Right atrium auricular region (tissue), 2 donors: ENCODE data around the gene CNTNAP2. TPM values are rescaled to one million over a fixed set of nuclear protein-coding genes. Genes with fewer than 3 reads are reported as not detected.

Source experiments
- DNase-seq: peaks from one replicate; pipeline ENCODE4 v3.0.0-alpha.2; 2019; ENCODE audit warnings: low spot score
- H3K27ac ChIP-seq, 2 donors: fragments of 200-600 bp; sonication (generic); 1 replicate in 1 of 2; 2 replicates in 1 of 2; pipeline ENCODE4 v1.5.1; 2016 to 2019
- H3K27me3 ChIP-seq, 2 donors: fragments of 200-600 bp; sonication (generic); one replicate each; pipeline versions ENCODE4 v1.5.1 to v1.6.0; 2017 to 2019
- H3K36me3 ChIP-seq: fragments of 200-600 bp; sonication (generic); one replicate; pipeline ENCODE4 v1.5.1; 2016
- H3K4me1 ChIP-seq, 2 donors: fragments of 200-600 bp; sonication (generic); one replicate each; pipeline versions ENCODE4 v1.5.1 to v1.6.0; 2017 to 2019
- H3K4me3 ChIP-seq, 2 donors: fragments of 200-600 bp; sonication (generic); 1 replicate in 1 of 2; 2 replicates in 1 of 2; pipeline ENCODE4 v1.5.1; 2017 to 2019; ENCODE audit warnings: mild to moderate bottlenecking in 1 of 2, moderate library complexity in 1 of 2
- H3K9me3 ChIP-seq, 2 donors: fragments of 200-600 bp; sonication (generic); one replicate each; pipeline ENCODE4 v1.5.1; 2019
- total RNA-seq, 2 donors: library from RNA; depleted of rRNA; stranded (reverse); fragments of >200 nt; gene quantifications; one replicate each; pipeline ENCODE4 v1.1.0, GENCODE V29; 2016
- TF ChIP-seq, protein P1 (sequence below), 2 donors: fragments of 200-600 bp; sonication (generic); IDR thresholded peaks; one replicate each; pipeline ENCODE4 v1.5.1; 2019; ENCODE audit warnings: antibody characterized with exemption in 2 of 2

Gene CNTNAP2
- total RNA-seq, 2 donors from 2014 or later: 1.1 to 1.7 TPM

- no peak for DNase-seq
- Histone ChIP-seq H3K4me3 (no peak overlapping the region), H3K9me3 (no peaks in the 10 kb centered on the region), H3K36me3 (no peaks in the 10 kb centered on the region), H3K27ac (no peak overlapping the region), H3K4me1 (no peaks in the 10 kb centered on the region), H3K27me3 (no peaks in the 10 kb centered on the region)
- TF ChIP-seq, protein P1, sequence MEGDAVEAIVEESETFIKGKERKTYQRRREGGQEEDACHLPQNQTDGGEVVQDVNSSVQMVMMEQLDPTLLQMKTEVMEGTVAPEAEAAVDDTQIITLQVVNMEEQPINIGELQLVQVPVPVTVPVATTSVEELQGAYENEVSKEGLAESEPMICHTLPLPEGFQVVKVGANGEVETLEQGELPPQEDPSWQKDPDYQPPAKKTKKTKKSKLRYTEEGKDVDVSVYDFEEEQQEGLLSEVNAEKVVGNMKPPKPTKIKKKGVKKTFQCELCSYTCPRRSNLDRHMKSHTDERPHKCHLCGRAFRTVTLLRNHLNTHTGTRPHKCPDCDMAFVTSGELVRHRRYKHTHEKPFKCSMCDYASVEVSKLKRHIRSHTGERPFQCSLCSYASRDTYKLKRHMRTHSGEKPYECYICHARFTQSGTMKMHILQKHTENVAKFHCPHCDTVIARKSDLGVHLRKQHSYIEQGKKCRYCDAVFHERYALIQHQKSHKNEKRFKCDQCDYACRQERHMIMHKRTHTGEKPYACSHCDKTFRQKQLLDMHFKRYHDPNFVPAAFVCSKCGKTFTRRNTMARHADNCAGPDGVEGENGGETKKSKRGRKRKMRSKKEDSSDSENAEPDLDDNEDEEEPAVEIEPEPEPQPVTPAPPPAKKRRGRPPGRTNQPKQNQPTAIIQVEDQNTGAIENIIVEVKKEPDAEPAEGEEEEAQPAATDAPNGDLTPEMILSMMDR (IDR thresholded peaks at IDR 0.05): no peak
Measured at GRCh38 chr7:148127374-148127773, 2010.8 kb downstream of the CNTNAP2 start.

DNA sequence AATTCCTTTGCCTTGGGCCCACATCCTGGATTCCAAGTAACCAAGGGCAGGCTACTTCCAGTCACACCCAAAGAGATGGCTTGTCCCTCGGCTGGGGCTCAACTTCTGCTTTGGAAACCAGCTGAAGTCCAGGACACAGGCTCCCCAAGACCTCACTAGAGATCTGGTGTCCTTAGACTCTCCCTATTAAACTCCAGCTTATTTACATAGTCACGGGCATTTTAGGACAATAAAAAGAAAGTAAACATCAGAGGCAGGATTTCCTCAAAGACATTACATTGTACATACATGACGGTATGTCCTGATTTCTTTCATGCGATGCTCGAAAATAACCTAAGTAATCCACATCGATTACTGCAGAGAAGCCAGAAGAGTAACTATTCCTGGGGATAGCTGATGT, 2012.4 kb downstream of the CNTNAP2 start:
- no peak overlapping the region for H3K4me3 ChIP-seq
- TF ChIP-seq, protein P1 (IDR thresholded peaks at IDR 0.05): no peak
- H3K36me3 ChIP-seq: no peaks in the 10 kb centered on the region
- no peaks in the 10 kb centered on the region for H3K27me3 ChIP-seq
- no peak overlapping the region for H3K27ac ChIP-seq
- no peak for DNase-seq
- no peaks in the 10 kb centered on the region for H3K9me3 ChIP-seq
- no peaks in the 10 kb centered on the region for H3K4me1 ChIP-seq

DNA sequence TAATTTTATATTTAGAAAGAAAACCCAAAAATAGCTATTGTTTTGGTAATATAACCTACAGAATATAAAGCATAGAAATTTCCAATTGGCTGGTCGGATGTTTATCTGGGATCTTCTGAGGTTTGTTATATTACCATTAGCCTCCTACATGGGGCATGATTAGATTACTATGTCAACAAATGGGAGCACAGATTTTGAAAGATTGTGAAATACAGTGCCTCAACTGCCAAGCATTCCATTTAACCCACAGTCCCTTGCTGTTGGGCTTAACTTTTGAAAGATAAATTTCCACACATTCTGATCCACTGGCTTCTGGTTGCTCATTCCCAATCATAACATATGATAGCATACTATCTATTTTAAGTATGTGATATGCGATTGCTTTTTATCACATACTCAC, 2018.5 kb downstream of the CNTNAP2 start:
- no peak for DNase-seq
- no peaks in the 10 kb centered on the region for H3K36me3 ChIP-seq
- H3K4me1 ChIP-seq: no peaks in the 10 kb centered on the region
- H3K9me3 ChIP-seq: no peaks in the 10 kb centered on the region
- H3K27me3 ChIP-seq: no peaks in the 10 kb centered on the region
- TF ChIP-seq, protein P1 (IDR thresholded peaks at IDR 0.05): no peak
- H3K27ac ChIP-seq: no peak overlapping the region
- H3K4me3 ChIP-seq: no peak overlapping the region

DNA sequence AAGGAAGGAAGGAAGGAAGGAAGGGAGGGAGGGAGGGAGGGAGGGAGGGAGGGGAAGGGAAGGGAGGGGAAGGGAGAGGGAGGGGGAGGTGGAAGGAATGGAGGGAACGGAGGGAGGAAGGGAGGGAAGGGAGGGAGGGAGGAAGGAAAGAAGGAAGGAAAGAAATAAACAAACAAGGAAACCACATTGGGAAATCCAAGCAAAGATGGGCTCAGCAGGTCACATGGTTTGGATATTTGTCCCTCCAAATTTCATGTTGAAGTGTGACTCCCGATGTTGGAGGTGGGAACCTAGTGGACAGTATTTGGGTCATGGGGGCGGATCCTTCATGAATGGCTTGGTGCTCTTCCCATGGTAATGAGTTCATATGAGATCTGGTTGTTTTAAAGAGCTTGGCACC, 2019.4 kb downstream of the CNTNAP2 start:
- Histone ChIP-seq H3K4me3 (no peak overlapping the region), H3K27ac (no peak overlapping the region), H3K4me1 (no peaks in the 10 kb centered on the region), H3K36me3 (no peaks in the 10 kb centered on the region), H3K9me3 (no peaks in the 10 kb centered on the region), H3K27me3 (no peaks in the 10 kb centered on the region)
- no peak for DNase-seq
- TF ChIP-seq, protein P1 (IDR thresholded peaks at IDR 0.05): no peak

- H3K27me3 ChIP-seq: no peaks in the 10 kb centered on the region
- no peaks in the 10 kb centered on the region for H3K4me1 ChIP-seq
- DNase-seq: no peak
- no peak overlapping the region for H3K27ac ChIP-seq
- H3K9me3 ChIP-seq: no peaks in the 10 kb centered on the region
- TF ChIP-seq, protein P1 (IDR thresholded peaks at IDR 0.05): peak in 1 of 2 donors; percentile 61
- H3K36me3 ChIP-seq: no peaks in the 10 kb centered on the region
- H3K4me3 ChIP-seq: no peak overlapping the region
Measured at GRCh38 chr7:148142660-148143248, 2026.2 kb downstream of the CNTNAP2 start.

GRCh38 chr7:148144827-148145226, 2028.2 kb downstream of the CNTNAP2 start:
- Histone ChIP-seq H3K27me3 (no peaks in the 10 kb centered on the region), H3K4me3 (no peak overlapping the region), H3K36me3 (no peaks in the 10 kb centered on the region), H3K4me1 (no peaks in the 10 kb centered on the region), H3K27ac (no peak overlapping the region), H3K9me3 (no peaks in the 10 kb centered on the region)
- TF ChIP-seq, protein P1 (IDR thresholded peaks at IDR 0.05): no peak
- no peak for DNase-seq
